Loucy (cell line): ENCODE results near the gene SLC17A1.

Experiments used
- CTCF ChIP-seq: fragments of 200-600 bp; sonication (generic); conservative IDR thresholded peaks from 2 replicates; pipeline ENCODE4 v1.5.1; 2014; ENCODE audit warnings: mild to moderate bottlenecking, antibody characterized with exemption, low read length
- EZH2phosphoT487 ChIP-seq: fragments of 200-600 bp; IDR thresholded peaks from 2 replicates; pipeline ENCODE4 v1.6.1; 2018; ENCODE audit warnings: antibody characterized with exemption, mild to moderate bottlenecking, moderate library complexity, borderline replicate concordance

- TF ChIP-seq CTCF = no peak
- no peak for TF ChIP-seq EZH2phosphoT487
These were observed 20.1 kb upstream of the SLC17A1 start for GRCh38 chr6:25851961-25852360.
